ENCODE measurements around the gene CMBL. TPM values are rescaled to one million over a fixed set of nuclear protein-coding genes. Genes with fewer than 3 reads are reported as not detected.

CMBL gene
- total and polyA plus RNA-seq, 2 of the 13 experiments (the other 11 are each of a cell fraction or from before 2014, with no cell fraction given): 11.5 to 17.0 TPM

- peaks cover 2 to 3% of the 10 kb centered on the region in 2 experiments; a peak in 1 of 5 replicates for H3K27me3 ChIP-seq (ENCODE audit: control insufficient read depth in 1 of 2, insufficient read depth in 2 of 2, low read length in 2 of 2)
- BruUV-seq (replicated peaks): no TSS peak
- H3K4me2 ChIP-seq (ENCODE audit: low read depth, low read length): no peak overlapping the region
- H4K20me1 ChIP-seq (ENCODE audit: insufficient read depth, low read length): no peaks in the 10 kb centered on the region
- no peak overlapping the region for H2AFZ ChIP-seq (ENCODE audit: low read length)
- no peaks in the 10 kb centered on the region for H3K36me3 ChIP-seq (replicated peaks in 1 of 2; ENCODE audit: control insufficient read depth in 1 of 2, insufficient read depth in 2 of 2, low read length in 2 of 2)
- ATAC-seq (no peak), DNase-seq (ENCODE audit: low spot score) (no peak), FAIRE-seq (no peak)
- in situ Hi-C loops (cut with HindIII; ENCODE audit: extremely low pct_ligation_motif_present, low pct_unique_long_range_greater_than_20kb): no loop called here
- no peak overlapping the region for H3K27ac ChIP-seq (ENCODE audit: extremely low read length, insufficient read depth, low read length)
- peaks cover 17% of the 10 kb centered on the region for H3K4me1 ChIP-seq (ENCODE audit: insufficient read depth, low read length)
- ChIA-PET CTCF (ENCODE audit: low intra/inter-chr PET ratio, low total read pairs) (no interaction called here), POLR2A (no interaction called here)
- no peaks in the 10 kb centered on the region for H3K79me2 ChIP-seq (ENCODE audit: insufficient read depth, low read length)
- H3K9ac ChIP-seq (ENCODE audit: insufficient read depth, low read depth, low read length): no peak overlapping the region
- H3K9me3 ChIP-seq (ENCODE audit: low read length): no peaks in the 10 kb centered on the region
- TF ChIP-seq ZNF563 (CRISPR knock-in tag; IDR thresholded peaks at IDR 0.05): no peak
- TF ChIP-seq MED13 (CRISPR knock-in tag; IDR thresholded peaks at IDR 0.05): no peak
- no peak for TF ChIP-seq USF2 (IDR thresholded peaks at IDR 0.05; ENCODE audit: low read depth, low read length)
- no peak for TF ChIP-seq USF2 (CRISPR knock-in tag; IDR thresholded peaks at IDR 0.05; ENCODE audit: borderline replicate concordance)
- intact Hi-C loops (cut with micrococcal nuclease; ENCODE audit: unreplicated experiment): no loop called here
- no peak overlapping the region for H3K4me3 ChIP-seq (replicated peaks in 1 of 3; ENCODE audit: insufficient read depth in 1 of 3, low read depth in 2 of 3, low read length in 3 of 3)
- WGBS (ENCODE audit: low lambda C conversion rate): 62% methylated on average over 5 of the region's 5 CpGs
Measured at GRCh38 chr5:10315201-10315600, 7.5 kb upstream of the CMBL start.

GRCh38 chr5:10311595-10312425 lies 4.1 kb upstream of the CMBL start:
- Histone ChIP-seq H3K36me3 (replicated peaks in 1 of 2; ENCODE audit: control insufficient read depth in 1 of 2, insufficient read depth in 2 of 2, low read length in 2 of 2) (no peaks in the 10 kb centered on the region), H3K27ac (ENCODE audit: extremely low read length, insufficient read depth, low read length) (no peak overlapping the region), H3K79me2 (ENCODE audit: insufficient read depth, low read length) (peaks cover under 1% of the 10 kb centered on the region), H3K4me3 (replicated peaks in 1 of 3; ENCODE audit: insufficient read depth in 1 of 3, low read depth in 2 of 3, low read length in 3 of 3) (no peak overlapping the region), H3K4me2 (ENCODE audit: low read depth, low read length) (no peak overlapping the region), H3K9me3 (ENCODE audit: low read length) (no peaks in the 10 kb centered on the region), H3K4me1 (ENCODE audit: insufficient read depth, low read length) (peaks cover 26% of the 10 kb centered on the region), H4K20me1 (ENCODE audit: insufficient read depth, low read length) (no peaks in the 10 kb centered on the region), H3K27me3 (ENCODE audit: control insufficient read depth in 1 of 2, insufficient read depth in 2 of 2, low read length in 2 of 2) (peaks cover 0 to 3% of the 10 kb centered on the region in 2 experiments; a peak in 2 of 5 replicates), H2AFZ (ENCODE audit: low read length) (no peak overlapping the region), H3K9ac (ENCODE audit: insufficient read depth, low read depth, low read length) (no peak overlapping the region)
- in situ Hi-C loops (cut with HindIII; ENCODE audit: extremely low pct_ligation_motif_present, low pct_unique_long_range_greater_than_20kb): no loop called here
- no peak for DNase-seq (ENCODE audit: low spot score)
- no TSS peak for BruUV-seq (replicated peaks)
- CTCF ChIA-PET (ENCODE audit: low intra/inter-chr PET ratio, low total read pairs): no interaction called here
- no peak for ATAC-seq
- FAIRE-seq: no peak
- POLR2A ChIA-PET: no interaction called here
- WGBS (ENCODE audit: low lambda C conversion rate): 48% methylated on average over 10 of the region's 10 CpGs
- intact Hi-C loops (cut with micrococcal nuclease; ENCODE audit: unreplicated experiment): no loop called here
- no peak for TF ChIP-seq DBP (CRISPR knock-in tag; IDR thresholded peaks at IDR 0.05; ENCODE audit: not compliant biosample characterization)
- TF ChIP-seq ZZZ3 (CRISPR knock-in tag; IDR thresholded peaks at IDR 0.05; ENCODE audit: borderline replicate concordance): no peak
- TF ChIP-seq RARA (CRISPR knock-in tag; IDR thresholded peaks at IDR 0.05): no peak
- TF ChIP-seq ZNF552 (CRISPR knock-in tag; IDR thresholded peaks at IDR 0.05; ENCODE audit: borderline replicate concordance): no peak
- TF ChIP-seq ZBTB8A (CRISPR knock-in tag; IDR thresholded peaks at IDR 0.05; ENCODE audit: borderline replicate concordance, low read depth): no peak
- TF ChIP-seq ZNF367 (CRISPR knock-in tag; IDR thresholded peaks at IDR 0.05; ENCODE audit: borderline replicate concordance): no peak
- TF ChIP-seq ZNF432 (CRISPR knock-in tag; IDR thresholded peaks at IDR 0.05; ENCODE audit: borderline replicate concordance): no peak
- TF ChIP-seq JDP2 (CRISPR knock-in tag; IDR thresholded peaks at IDR 0.05; ENCODE audit: borderline replicate concordance): no peak
- no peak for TF ChIP-seq CERS6 (CRISPR knock-in tag; IDR thresholded peaks at IDR 0.05)

All from HepG2 (cell line).